ENCODE results near the gene SNCAIP.
A peak's percentile ranks its signal among the peaks of the same experiment; 100 is the strongest.

Gene SNCAIP

GRCh38 chr5:122311961-122312590, at the start of gene SNCAIP:
TSS of gene SNCAIP (plus strand) at chr5:122312237. CDS start at chr5:122391135, 78,898 bp downstream.
- peak; percentile 19 for DNase-seq (ENCODE audit: low spot score)

- DNase-seq (ENCODE audit: low spot score): no peak
Observed at GRCh38 chr5:122263352-122264030, 48.5 kb upstream of the SNCAIP start.

- no peak for DNase-seq (ENCODE audit: low spot score)
Observed at GRCh38 chr5:122264610-122265009, 47.4 kb upstream of the SNCAIP start.

- DNase-seq (ENCODE audit: low spot score): no peak
Observed at GRCh38 chr5:122267185-122267584, 44.9 kb upstream of the SNCAIP start.

GRCh38 chr5:122273696-122274095, 38.3 kb upstream of the SNCAIP start:
- no peak for DNase-seq (ENCODE audit: low spot score)

GRCh38 chr5:122283592-122283991, 28.4 kb upstream of the SNCAIP start:
- DNase-seq (ENCODE audit: low spot score): no peak

- DNase-seq (ENCODE audit: low spot score): no peak
Observed at GRCh38 chr5:122286541-122286940, 25.5 kb upstream of the SNCAIP start.

GRCh38 chr5:122287101-122287500, 24.9 kb upstream of the SNCAIP start:
- DNase-seq (ENCODE audit: low spot score): no peak

GRCh38 chr5:122291000-122291901, 20.8 kb upstream of the SNCAIP start:
- no peak for DNase-seq (ENCODE audit: low spot score)

- no peak for DNase-seq (ENCODE audit: low spot score)
Observed at GRCh38 chr5:122292332-122292731, 19.7 kb upstream of the SNCAIP start.

GRCh38 chr5:122295138-122295537, 16.9 kb upstream of the SNCAIP start:
- DNase-seq (ENCODE audit: low spot score): no peak

GRCh38 chr5:122296871-122297270, 15.2 kb upstream of the SNCAIP start:
- DNase-seq (ENCODE audit: low spot score): no peak

- no peak for DNase-seq (ENCODE audit: low spot score)
Observed at GRCh38 chr5:122297587-122298298, 14.3 kb upstream of the SNCAIP start.

GRCh38 chr5:122300374-122300773, 11.7 kb upstream of the SNCAIP start:
- DNase-seq (ENCODE audit: low spot score): no peak

- no peak for DNase-seq (ENCODE audit: low spot score)
Observed at GRCh38 chr5:122301016-122301415, 11.0 kb upstream of the SNCAIP start.

GRCh38 chr5:122304471-122305215, 7.4 kb upstream of the SNCAIP start:
- DNase-seq (ENCODE audit: low spot score): no peak

GRCh38 chr5:122306461-122306860, 5.6 kb upstream of the SNCAIP start:
- no peak for DNase-seq (ENCODE audit: low spot score)

GRCh38 chr5:122310889-122311288, 1.1 kb upstream of the SNCAIP start:
- no peak for DNase-seq (ENCODE audit: low spot score)

- no peak for DNase-seq (ENCODE audit: low spot score)
Observed at GRCh38 chr5:122311497-122311960, 508 bp upstream of the SNCAIP start.

- no peak for DNase-seq (ENCODE audit: low spot score)
Observed at GRCh38 chr5:122312591-122313406, 762 bp downstream of the SNCAIP start.

All from hepatic stellate cell (primary cell).